Measurements from ENCODE around the gene SENP6.

The SENP6 gene

DNA sequence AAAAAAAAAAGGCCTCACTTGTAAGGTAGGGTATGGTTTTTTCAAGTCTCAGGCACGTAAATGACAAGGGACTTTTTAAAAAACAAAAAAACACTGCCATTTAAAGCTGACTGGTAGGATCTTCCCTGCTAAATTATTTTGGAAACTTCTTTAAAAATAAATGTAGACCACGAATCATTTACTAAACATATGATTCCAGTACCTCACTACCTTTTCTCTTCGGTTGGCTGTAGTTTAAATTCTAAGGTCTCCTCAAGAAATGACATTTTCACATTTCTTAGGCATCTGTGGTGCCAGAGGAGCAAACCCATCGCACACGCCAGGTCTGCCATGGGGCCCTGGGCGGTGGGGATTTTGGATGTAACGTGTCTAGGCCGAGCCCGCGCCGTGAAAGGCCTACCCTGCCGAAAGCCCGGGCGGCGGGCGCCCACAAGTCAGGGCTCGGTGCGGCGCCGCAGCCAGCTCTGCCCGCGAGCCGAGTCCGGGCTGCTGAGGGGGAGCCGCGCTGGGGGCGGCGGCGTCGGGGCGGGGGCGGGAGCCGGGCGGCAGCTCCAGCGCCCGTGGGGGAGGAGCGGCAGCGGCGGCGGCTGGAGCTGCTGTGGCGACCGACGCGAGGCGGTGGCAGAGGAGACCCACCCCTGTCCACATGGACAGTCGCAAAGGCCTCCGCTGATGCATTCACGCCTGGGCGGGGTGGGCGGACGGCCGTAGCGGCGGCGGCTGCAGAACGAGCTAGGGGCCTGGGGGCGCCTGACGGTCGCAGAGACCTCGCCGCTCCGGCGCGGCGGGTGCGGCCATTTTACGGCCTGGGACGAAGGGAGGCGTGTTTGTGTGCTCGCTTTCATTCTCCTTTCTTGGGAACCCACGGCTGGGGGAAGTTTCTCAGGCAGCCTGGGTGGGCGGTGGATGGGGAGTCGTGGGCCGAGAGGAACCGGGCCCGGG is at the start of gene SENP6 (continued):
- TF ChIP-seq ZNF48 (tag by site-specific recombination; IDR thresholded peaks at IDR 0.05) (no peak), ZBTB17 (tag by site-specific recombination; IDR thresholded peaks at IDR 0.05) (no peak), ZNF133 (tag by site-specific recombination; IDR thresholded peaks at IDR 0.05) (no peak), YY2 (tag by site-specific recombination; IDR thresholded peaks at IDR 0.05) (0 out of 2 replicates have a peak, but pooled peaks have one; percentile 31), ZNF121 (tag by site-specific recombination; IDR thresholded peaks at IDR 0.05) (no peak), ZNF561 (tag by site-specific recombination; IDR thresholded peaks at IDR 0.05; ENCODE audit: borderline replicate concordance) (no peak), ZNF571 (tag by site-specific recombination; IDR thresholded peaks at IDR 0.05) (no peak), ZNF530 (tag by site-specific recombination; IDR thresholded peaks at IDR 0.05; ENCODE audit: low read depth) (no peak), ZNF555 (tag by site-specific recombination; conservative IDR thresholded peaks at IDR 0.05) (no peak), GLI4 (tag by site-specific recombination; IDR thresholded peaks at IDR 0.05) (no peak), ZNF223 (tag by site-specific recombination; IDR thresholded peaks at IDR 0.05) (no peak), ZNF529 (tag by site-specific recombination; IDR thresholded peaks at IDR 0.05; ENCODE audit: insufficient replicate concordance) (no peak), SP2 (tag by site-specific recombination; IDR thresholded peaks at IDR 0.05) (peak; percentile 51), ZBTB8A (tag by site-specific recombination; IDR thresholded peaks at IDR 0.05) (peak; percentile 80), ZNF174 (tag by site-specific recombination; IDR thresholded peaks at IDR 0.05) (no peak), ZFP37 (tag by site-specific recombination; IDR thresholded peaks at IDR 0.05) (peak; percentile 66; the same call in 1 of the 2 replicates), ZNF600 (tag by site-specific recombination; IDR thresholded peaks at IDR 0.05) (peak; percentile 88), ZBTB48 (tag by site-specific recombination; IDR thresholded peaks at IDR 0.05) (no peak; the same call in 1 of the 2 replicates), ZSCAN23 (tag by site-specific recombination; IDR thresholded peaks at IDR 0.05) (no peak), ZNF670 (tag by site-specific recombination; IDR thresholded peaks at IDR 0.05; ENCODE audit: low read depth) (no peak), SCRT2 (tag by site-specific recombination; IDR thresholded peaks at IDR 0.05) (no peak), ZNF626 (tag by site-specific recombination; IDR thresholded peaks at IDR 0.05) (no peak), ZNF558 (tag by site-specific recombination; IDR thresholded peaks at IDR 0.05) (no peak), ZNF560 (tag by site-specific recombination; IDR thresholded peaks at IDR 0.05; ENCODE audit: borderline replicate concordance) (no peak), ZNF184 (tag by site-specific recombination; IDR thresholded peaks at IDR 0.05) (no peak), ZBTB20 (tag by site-specific recombination; IDR thresholded peaks at IDR 0.05) (peak; percentile 75), ZNF768 (tag by site-specific recombination; IDR thresholded peaks at IDR 0.05) (no peak), ZNF785 (tag by site-specific recombination; IDR thresholded peaks at IDR 0.05) (no peak)
- TF ChIP-seq, protein P1, sequence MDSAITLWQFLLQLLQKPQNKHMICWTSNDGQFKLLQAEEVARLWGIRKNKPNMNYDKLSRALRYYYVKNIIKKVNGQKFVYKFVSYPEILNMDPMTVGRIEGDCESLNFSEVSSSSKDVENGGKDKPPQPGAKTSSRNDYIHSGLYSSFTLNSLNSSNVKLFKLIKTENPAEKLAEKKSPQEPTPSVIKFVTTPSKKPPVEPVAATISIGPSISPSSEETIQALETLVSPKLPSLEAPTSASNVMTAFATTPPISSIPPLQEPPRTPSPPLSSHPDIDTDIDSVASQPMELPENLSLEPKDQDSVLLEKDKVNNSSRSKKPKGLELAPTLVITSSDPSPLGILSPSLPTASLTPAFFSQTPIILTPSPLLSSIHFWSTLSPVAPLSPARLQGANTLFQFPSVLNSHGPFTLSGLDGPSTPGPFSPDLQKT (IDR thresholded peaks at IDR 0.05; ENCODE audit: borderline replicate concordance, low read depth, low read length), result no peak
- TF ChIP-seq, protein P2, sequence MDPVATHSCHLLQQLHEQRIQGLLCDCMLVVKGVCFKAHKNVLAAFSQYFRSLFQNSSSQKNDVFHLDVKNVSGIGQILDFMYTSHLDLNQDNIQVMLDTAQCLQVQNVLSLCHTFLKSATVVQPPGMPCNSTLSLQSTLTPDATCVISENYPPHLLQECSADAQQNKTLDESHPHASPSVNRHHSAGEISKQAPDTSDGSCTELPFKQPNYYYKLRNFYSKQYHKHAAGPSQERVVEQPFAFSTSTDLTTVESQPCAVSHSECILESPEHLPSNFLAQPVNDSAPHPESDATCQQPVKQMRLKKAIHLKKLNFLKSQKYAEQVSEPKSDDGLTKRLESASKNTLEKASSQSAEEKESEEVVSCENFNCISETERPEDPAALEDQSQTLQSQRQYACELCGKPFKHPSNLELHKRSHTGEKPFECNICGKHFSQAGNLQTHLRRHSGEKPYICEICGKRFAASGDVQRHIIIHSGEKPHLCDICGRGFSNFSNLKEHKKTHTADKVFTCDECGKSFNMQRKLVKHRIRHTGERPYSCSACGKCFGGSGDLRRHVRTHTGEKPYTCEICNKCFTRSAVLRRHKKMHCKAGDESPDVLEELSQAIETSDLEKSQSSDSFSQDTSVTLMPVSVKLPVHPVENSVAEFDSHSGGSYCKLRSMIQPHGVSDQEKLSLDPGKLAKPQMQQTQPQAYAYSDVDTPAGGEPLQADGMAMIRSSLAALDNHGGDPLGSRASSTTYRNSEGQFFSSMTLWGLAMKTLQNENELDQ (tag by site-specific recombination; IDR thresholded peaks at IDR 0.05; ENCODE audit: low read depth), result no peak
- TF ChIP-seq, protein P3, sequence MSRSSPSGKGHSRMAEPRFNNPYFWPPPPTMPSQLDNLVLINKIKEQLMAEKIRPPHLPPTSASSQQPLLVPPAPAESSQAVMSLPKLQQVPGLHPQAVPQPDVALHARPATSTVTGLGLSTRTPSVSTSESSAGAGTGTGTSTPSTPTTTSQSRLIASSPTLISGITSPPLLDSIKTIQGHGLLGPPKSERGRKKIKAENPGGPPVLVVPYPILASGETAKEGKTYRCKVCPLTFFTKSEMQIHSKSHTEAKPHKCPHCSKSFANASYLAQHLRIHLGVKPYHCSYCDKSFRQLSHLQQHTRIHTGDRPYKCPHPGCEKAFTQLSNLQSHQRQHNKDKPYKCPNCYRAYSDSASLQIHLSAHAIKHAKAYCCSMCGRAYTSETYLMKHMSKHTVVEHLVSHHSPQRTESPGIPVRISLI (tag by site-specific recombination; IDR thresholded peaks at IDR 0.05), result no peak
- TF ChIP-seq, protein P4, sequence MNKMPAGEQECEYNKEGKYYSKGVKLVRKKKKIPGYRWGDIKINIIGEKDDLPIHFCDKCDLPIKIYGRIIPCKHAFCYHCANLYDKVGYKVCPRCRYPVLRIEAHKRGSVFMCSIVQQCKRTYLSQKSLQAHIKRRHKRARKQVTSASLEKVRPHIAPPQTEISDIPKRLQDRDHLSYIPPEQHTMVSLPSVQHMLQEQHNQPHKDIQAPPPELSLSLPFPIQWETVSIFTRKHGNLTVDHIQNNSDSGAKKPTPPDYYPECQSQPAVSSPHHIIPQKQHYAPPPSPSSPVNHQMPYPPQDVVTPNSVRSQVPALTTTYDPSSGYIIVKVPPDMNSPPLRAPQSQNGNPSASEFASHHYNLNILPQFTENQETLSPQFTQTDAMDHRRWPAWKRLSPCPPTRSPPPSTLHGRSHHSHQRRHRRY (tag by site-specific recombination; IDR thresholded peaks at IDR 0.05), result no peak
- TF ChIP-seq, protein P5, sequence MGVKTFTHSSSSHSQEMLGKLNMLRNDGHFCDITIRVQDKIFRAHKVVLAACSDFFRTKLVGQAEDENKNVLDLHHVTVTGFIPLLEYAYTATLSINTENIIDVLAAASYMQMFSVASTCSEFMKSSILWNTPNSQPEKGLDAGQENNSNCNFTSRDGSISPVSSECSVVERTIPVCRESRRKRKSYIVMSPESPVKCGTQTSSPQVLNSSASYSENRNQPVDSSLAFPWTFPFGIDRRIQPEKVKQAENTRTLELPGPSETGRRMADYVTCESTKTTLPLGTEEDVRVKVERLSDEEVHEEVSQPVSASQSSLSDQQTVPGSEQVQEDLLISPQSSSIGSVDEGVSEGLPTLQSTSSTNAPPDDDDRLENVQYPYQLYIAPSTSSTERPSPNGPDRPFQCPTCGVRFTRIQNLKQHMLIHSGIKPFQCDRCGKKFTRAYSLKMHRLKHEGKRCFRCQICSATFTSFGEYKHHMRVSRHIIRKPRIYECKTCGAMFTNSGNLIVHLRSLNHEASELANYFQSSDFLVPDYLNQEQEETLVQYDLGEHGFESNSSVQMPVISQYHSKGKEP (tag by site-specific recombination; IDR thresholded peaks at IDR 0.05), result no peak

All from HEK293 (cell line).